ENCODE data around the gene ZNF521.

DNA sequence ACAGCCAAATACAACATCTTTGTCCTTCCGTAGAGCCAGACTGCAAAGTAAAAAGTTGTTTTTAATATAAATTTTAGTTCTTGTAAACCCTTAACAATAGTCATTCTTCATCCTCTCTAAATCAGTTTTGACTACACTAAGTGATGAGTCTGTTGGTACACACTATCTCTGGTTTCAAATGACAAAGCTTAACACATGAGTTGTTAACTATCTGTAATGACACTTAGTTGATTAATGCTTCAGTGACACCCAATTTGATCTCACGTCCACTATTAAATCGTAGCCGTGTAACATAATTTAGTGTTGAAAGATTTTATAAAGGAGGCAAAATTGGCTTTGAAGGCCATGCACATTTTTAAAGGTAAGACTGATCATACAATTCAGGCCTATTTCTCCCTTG lies 181.6 kb downstream of the ZNF521 start:
- TF ChIP-seq ISL1 (CRISPR knock-in tag; IDR thresholded peaks at IDR 0.05) (no peak), TOX (CRISPR knock-in tag; IDR thresholded peaks at IDR 0.05; ENCODE audit: borderline replicate concordance) (no peak), ZFP3 (CRISPR knock-in tag; IDR thresholded peaks at IDR 0.05) (no peak), PPARA (CRISPR knock-in tag; IDR thresholded peaks at IDR 0.05; ENCODE audit: borderline replicate concordance) (no peak), SNAI2 (CRISPR knock-in tag; IDR thresholded peaks at IDR 0.05) (no peak)
- TF ChIP-seq, protein P1, sequence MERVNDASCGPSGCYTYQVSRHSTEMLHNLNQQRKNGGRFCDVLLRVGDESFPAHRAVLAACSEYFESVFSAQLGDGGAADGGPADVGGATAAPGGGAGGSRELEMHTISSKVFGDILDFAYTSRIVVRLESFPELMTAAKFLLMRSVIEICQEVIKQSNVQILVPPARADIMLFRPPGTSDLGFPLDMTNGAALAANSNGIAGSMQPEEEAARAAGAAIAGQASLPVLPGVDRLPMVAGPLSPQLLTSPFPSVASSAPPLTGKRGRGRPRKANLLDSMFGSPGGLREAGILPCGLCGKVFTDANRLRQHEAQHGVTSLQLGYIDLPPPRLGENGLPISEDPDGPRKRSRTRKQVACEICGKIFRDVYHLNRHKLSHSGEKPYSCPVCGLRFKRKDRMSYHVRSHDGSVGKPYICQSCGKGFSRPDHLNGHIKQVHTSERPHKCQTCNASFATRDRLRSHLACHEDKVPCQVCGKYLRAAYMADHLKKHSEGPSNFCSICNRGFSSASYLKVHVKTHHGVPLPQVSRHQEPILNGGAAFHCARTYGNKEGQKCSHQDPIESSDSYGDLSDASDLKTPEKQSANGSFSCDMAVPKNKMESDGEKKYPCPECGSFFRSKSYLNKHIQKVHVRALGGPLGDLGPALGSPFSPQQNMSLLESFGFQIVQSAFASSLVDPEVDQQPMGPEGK (CRISPR knock-in tag; IDR thresholded peaks at IDR 0.05; ENCODE audit: borderline replicate concordance): no peak
- TF ChIP-seq, protein P2, sequence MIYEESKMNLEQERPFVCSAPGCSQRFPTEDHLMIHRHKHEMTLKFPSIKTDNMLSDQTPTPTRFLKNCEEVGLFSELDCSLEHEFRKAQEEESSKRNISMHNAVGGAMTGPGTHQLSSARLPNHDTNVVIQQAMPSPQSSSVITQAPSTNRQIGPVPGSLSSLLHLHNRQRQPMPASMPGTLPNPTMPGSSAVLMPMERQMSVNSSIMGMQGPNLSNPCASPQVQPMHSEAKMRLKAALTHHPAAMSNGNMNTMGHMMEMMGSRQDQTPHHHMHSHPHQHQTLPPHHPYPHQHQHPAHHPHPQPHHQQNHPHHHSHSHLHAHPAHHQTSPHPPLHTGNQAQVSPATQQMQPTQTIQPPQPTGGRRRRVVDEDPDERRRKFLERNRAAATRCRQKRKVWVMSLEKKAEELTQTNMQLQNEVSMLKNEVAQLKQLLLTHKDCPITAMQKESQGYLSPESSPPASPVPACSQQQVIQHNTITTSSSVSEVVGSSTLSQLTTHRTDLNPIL (CRISPR knock-in tag; IDR thresholded peaks at IDR 0.05; ENCODE audit: low read depth): no peak
- TF ChIP-seq, protein P3, sequence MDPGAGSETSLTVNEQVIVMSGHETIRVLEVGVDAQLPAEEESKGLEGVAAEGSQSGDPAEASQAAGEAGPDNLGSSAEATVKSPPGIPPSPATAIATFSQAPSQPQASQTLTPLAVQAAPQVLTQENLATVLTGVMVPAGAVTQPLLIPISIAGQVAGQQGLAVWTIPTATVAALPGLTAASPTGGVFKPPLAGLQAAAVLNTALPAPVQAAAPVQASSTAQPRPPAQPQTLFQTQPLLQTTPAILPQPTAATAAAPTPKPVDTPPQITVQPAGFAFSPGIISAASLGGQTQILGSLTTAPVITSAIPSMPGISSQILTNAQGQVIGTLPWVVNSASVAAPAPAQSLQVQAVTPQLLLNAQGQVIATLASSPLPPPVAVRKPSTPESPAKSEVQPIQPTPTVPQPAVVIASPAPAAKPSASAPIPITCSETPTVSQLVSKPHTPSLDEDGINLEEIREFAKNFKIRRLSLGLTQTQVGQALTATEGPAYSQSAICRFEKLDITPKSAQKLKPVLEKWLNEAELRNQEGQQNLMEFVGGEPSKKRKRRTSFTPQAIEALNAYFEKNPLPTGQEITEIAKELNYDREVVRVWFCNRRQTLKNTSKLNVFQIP (CRISPR knock-in tag; IDR thresholded peaks at IDR 0.05; ENCODE audit: borderline replicate concordance, low read depth): no peak

Data from SK-N-SH treated with all-trans-retinoic acid at 6 μM for 48 hours (cell line).